GM21717 (cell line): Measurements from ENCODE around the gene POLE.

Source experiments
- ATAC-seq: cut with Tn5 transposase; IDR thresholded peaks from one replicate; pipeline ENCODE4 v1.9.1; 2021; ENCODE audit warnings: mild to moderate bottlenecking, moderate library complexity; ENCODE audit not compliant: unreplicated experiment

The POLE gene

GRCh38 chr12:132677492-132677891 lies 9.7 kb downstream of the POLE start:
- no peak for ATAC-seq

GRCh38 chr12:132675757-132676432 lies 11.2 kb downstream of the POLE start:
- ATAC-seq = no peak

- no peak for ATAC-seq
Measured at GRCh38 chr12:132674561-132674960, 12.6 kb downstream of the POLE start.

- ATAC-seq = no peak
Measured at GRCh38 chr12:132673288-132674179, 13.6 kb downstream of the POLE start.

- ATAC-seq = no peak
Measured at GRCh38 chr12:132672678-132673077, 14.5 kb downstream of the POLE start.

GRCh38 chr12:132672116-132672515 lies 15.0 kb downstream of the POLE start:
- ATAC-seq = no peak

GRCh38 chr12:132669166-132669879 lies 17.8 kb downstream of the POLE start:
- ATAC-seq = no peak

- ATAC-seq = no peak
Measured at GRCh38 chr12:132668191-132669088, 18.7 kb downstream of the POLE start.

- ATAC-seq = no peak
Measured at GRCh38 chr12:132665794-132666193, 21.3 kb downstream of the POLE start.

- ATAC-seq = no peak
Measured at GRCh38 chr12:132665149-132665491, 22.0 kb downstream of the POLE start.

GRCh38 chr12:132664206-132665148 lies 22.7 kb downstream of the POLE start:
- ATAC-seq = no peak

- ATAC-seq = no peak
Measured at GRCh38 chr12:132662901-132663755, 24.0 kb downstream of the POLE start.

- ATAC-seq = no peak
Measured at GRCh38 chr12:132661972-132662371, 25.2 kb downstream of the POLE start.

GRCh38 chr12:132660996-132661395 lies 26.1 kb downstream of the POLE start:
- no peak for ATAC-seq

- ATAC-seq = no peak
Measured at GRCh38 chr12:132660052-132660451, 27.1 kb downstream of the POLE start.

GRCh38 chr12:132659146-132659545 lies 28.0 kb downstream of the POLE start:
- no peak for ATAC-seq

GRCh38 chr12:132658149-132658894 lies 28.8 kb downstream of the POLE start:
- ATAC-seq = no peak
